Measurements from ENCODE around the gene ZBTB7B. TPM values are rescaled to one million over a fixed set of nuclear protein-coding genes. Genes with fewer than 3 reads are reported as not detected.

Gene ZBTB7B
- total and polyA plus RNA-seq, 9 of the 15 experiments (the other 6 are each of a cell fraction or from before 2014, with no cell fraction given) = 0.04 to 46.5 (median 15.2) TPM

- TF ChIP-seq ZNF3 (CRISPR knock-in tag; IDR thresholded peaks at IDR 0.05) = no peak
- TF ChIP-seq ZMIZ1 (IDR thresholded peaks at IDR 0.05; ENCODE audit: low read depth in 2 of 2, low read length in 2 of 2) = no peak
- no peak for TF ChIP-seq PKNOX1 (IDR thresholded peaks at IDR 0.05)
- TF ChIP-seq SMC3 (conservative IDR thresholded peaks at IDR 0.05; ENCODE audit: insufficient read depth, low read depth, low read length) = peak; percentile 74
- no peak for TF ChIP-seq TFAM (CRISPR knock-in tag; conservative IDR thresholded peaks at IDR 0.05)
- no peak for TF ChIP-seq DMBX1 (CRISPR knock-in tag; IDR thresholded peaks at IDR 0.05; ENCODE audit: borderline replicate concordance)
- TF ChIP-seq ARHGAP35 (IDR thresholded peaks at IDR 0.05; ENCODE audit: partially characterized antibody) = no peak
- TF ChIP-seq ATF3 (IDR thresholded peaks at IDR 0.05) = no peak
- no peak for TF ChIP-seq ATF3 (CRISPR knock-in tag; conservative IDR thresholded peaks at IDR 0.05)
- no peak for TF ChIP-seq ZNF57 (CRISPR knock-in tag; IDR thresholded peaks at IDR 0.05)
- no peak for TF ChIP-seq FIP1L1 (IDR thresholded peaks at IDR 0.05; ENCODE audit: low read depth, low read length, poor library complexity, severe bottlenecking)
- 0 out of 4 replicates have a peak, but pooled peaks of 1 of the 2 experiments have one; percentile 44 for TF ChIP-seq TBL1XR1 (IDR thresholded peaks at IDR 0.05; ENCODE audit: low read length in 2 of 2)
- no peak for TF ChIP-seq HBP1 (CRISPR knock-in tag; IDR thresholded peaks at IDR 0.05)
- TF ChIP-seq KDM5B (IDR thresholded peaks at IDR 0.05; ENCODE audit: insufficient replicate concordance, low read depth, low read length) = no peak
- no peak for TF ChIP-seq SRSF3 (IDR thresholded peaks at IDR 0.05; ENCODE audit: insufficient read depth, low read length)
- 0 out of 2 replicates have a peak, but pooled peaks have one; percentile 18 for TF ChIP-seq CAMTA2 (CRISPR knock-in tag; conservative IDR thresholded peaks at IDR 0.05)
- no peak for TF ChIP-seq HNRNPH1 (optimal IDR thresholded peaks at IDR 0.05; ENCODE audit: low read depth, low read length)
- TF ChIP-seq ZNF717 (CRISPR knock-in tag; IDR thresholded peaks at IDR 0.05) = no peak
These were observed 3.6 kb upstream of the ZBTB7B start (continued) for GRCh38 chr1:154998818-154999570.

Data from K562 (cell line).